ENCODE results near the gene LPIN1.

The LPIN1 gene

GRCh38 chr2:11872247-11872947 is 126.0 kb downstream of the LPIN1 start:
- H2BK12ac ChIP-seq (ENCODE audit: low read length in 2 of 2): no peak overlapping the region
- no peak overlapping the region for H2BK15ac ChIP-seq (ENCODE audit: low read depth, poor library complexity, severe bottlenecking)
- H2AFZ ChIP-seq (ENCODE audit: low read depth, low read length): no peak overlapping the region
- no peaks in the 10 kb centered on the region for H3K79me1 ChIP-seq (replicated peaks; ENCODE audit: low read length, poor library complexity, severe bottlenecking)
- H3K14ac ChIP-seq (ENCODE audit: low read length in 2 of 2): no peak overlapping the region
- H3K4ac ChIP-seq (ENCODE audit: low read depth in 1 of 2, low read length in 2 of 2): no peak overlapping the region
- no peaks in the 10 kb centered on the region for H3K9me3 ChIP-seq (ENCODE audit: control insufficient read depth, low read length)
- peak; percentile 81 for DNase-seq
- H3K27ac ChIP-seq (ENCODE audit: low read length, poor library complexity, severe bottlenecking): no peak overlapping the region
- H3K27me3 ChIP-seq (ENCODE audit: control insufficient read depth in 1 of 2, insufficient read depth in 1 of 2, low read length in 2 of 2): peaks cover 0 to 17% of the 10 kb centered on the region in 2 experiments
- H2BK5ac ChIP-seq (ENCODE audit: low read depth, low read length, poor library complexity, severe bottlenecking): no peak overlapping the region
- no peak overlapping the region for H4K8ac ChIP-seq (ENCODE audit: low read length)
- no peak overlapping the region for H3K4me2 ChIP-seq (ENCODE audit: low read length, poor library complexity, severe bottlenecking)
- WGBS: 55% methylated on average over 5 of the region's 5 CpGs
- H4K91ac ChIP-seq (ENCODE audit: low read length): no peak overlapping the region
- no peak overlapping the region for H3K23ac ChIP-seq (ENCODE audit: low read length in 2 of 2)
- H3K36me3 ChIP-seq (ENCODE audit: control insufficient read depth in 1 of 2, insufficient read depth in 2 of 2, low read depth in 1 of 2, low read length in 2 of 2): no peaks in the 10 kb centered on the region
- H3K18ac ChIP-seq (ENCODE audit: low read depth in 1 of 2, low read length in 2 of 2): no peak overlapping the region
- H3K4me1 ChIP-seq (ENCODE audit: control insufficient read depth, insufficient read depth, low read depth, low read length): peaks cover 3% of the 10 kb centered on the region
- H3K9ac ChIP-seq (ENCODE audit: low read length): no peak overlapping the region
- no peak overlapping the region for H2BK120ac ChIP-seq (ENCODE audit: low read depth, low read length)
- H3K4me3 ChIP-seq (ENCODE audit: insufficient read depth in 1 of 2, low read depth in 1 of 2, low read length in 2 of 2): no peak overlapping the region
- H2AK5ac ChIP-seq (ENCODE audit: low read length, severe bottlenecking): no peak overlapping the region

GRCh38 chr2:11872948-11873269 is 126.5 kb downstream of the LPIN1 start:
- Histone ChIP-seq H3K4me2 (ENCODE audit: low read length, poor library complexity, severe bottlenecking) (no peak overlapping the region), H3K4ac (ENCODE audit: low read depth in 1 of 2, low read length in 2 of 2) (no peak overlapping the region), H4K91ac (ENCODE audit: low read length) (no peak overlapping the region), H2AFZ (ENCODE audit: low read depth, low read length) (no peak overlapping the region), H3K36me3 (ENCODE audit: control insufficient read depth in 1 of 2, insufficient read depth in 2 of 2, low read depth in 1 of 2, low read length in 2 of 2) (no peaks in the 10 kb centered on the region), H2BK5ac (ENCODE audit: low read depth, low read length, poor library complexity, severe bottlenecking) (no peak overlapping the region), H2BK15ac (ENCODE audit: low read depth, poor library complexity, severe bottlenecking) (no peak overlapping the region), H3K4me1 (ENCODE audit: control insufficient read depth, insufficient read depth, low read depth, low read length) (peaks cover 3% of the 10 kb centered on the region), H2AK5ac (ENCODE audit: low read length, severe bottlenecking) (no peak overlapping the region), H3K14ac (ENCODE audit: low read length in 2 of 2) (no peak overlapping the region), H2BK120ac (ENCODE audit: low read depth, low read length) (no peak overlapping the region), H3K27ac (ENCODE audit: low read length, poor library complexity, severe bottlenecking) (no peak overlapping the region), H3K9me3 (ENCODE audit: control insufficient read depth, low read length) (no peaks in the 10 kb centered on the region), H3K18ac (ENCODE audit: low read depth in 1 of 2, low read length in 2 of 2) (no peak overlapping the region), H3K4me3 (ENCODE audit: insufficient read depth in 1 of 2, low read depth in 1 of 2, low read length in 2 of 2) (no peak overlapping the region), H3K23ac (ENCODE audit: low read length in 2 of 2) (no peak overlapping the region), H3K79me1 (replicated peaks; ENCODE audit: low read length, poor library complexity, severe bottlenecking) (no peaks in the 10 kb centered on the region), H4K8ac (ENCODE audit: low read length) (no peak overlapping the region), H3K27me3 (ENCODE audit: control insufficient read depth in 1 of 2, insufficient read depth in 1 of 2, low read length in 2 of 2) (peaks cover 2 to 20% of the 10 kb centered on the region in 2 experiments), H2BK12ac (ENCODE audit: low read length in 2 of 2) (no peak overlapping the region), H3K9ac (ENCODE audit: low read length) (no peak overlapping the region)
- WGBS: 85% methylated on average over 1 of the region's 2 CpGs
- DNase-seq: no peak

GRCh38 chr2:11873356-11874154 is 127.1 kb downstream of the LPIN1 start:
- H3K9me3 ChIP-seq (ENCODE audit: control insufficient read depth, low read length): no peaks in the 10 kb centered on the region
- no peak overlapping the region for H2AK5ac ChIP-seq (ENCODE audit: low read length, severe bottlenecking)
- no peaks in the 10 kb centered on the region for H3K36me3 ChIP-seq (ENCODE audit: control insufficient read depth in 1 of 2, insufficient read depth in 2 of 2, low read depth in 1 of 2, low read length in 2 of 2)
- peak; percentile 35 for DNase-seq
- H4K91ac ChIP-seq (ENCODE audit: low read length): no peak overlapping the region
- H2BK5ac ChIP-seq (ENCODE audit: low read depth, low read length, poor library complexity, severe bottlenecking): no peak overlapping the region
- peaks cover 4 to 27% of the 10 kb centered on the region in 2 experiments for H3K27me3 ChIP-seq (ENCODE audit: control insufficient read depth in 1 of 2, insufficient read depth in 1 of 2, low read length in 2 of 2)
- H2BK15ac ChIP-seq (ENCODE audit: low read depth, poor library complexity, severe bottlenecking): no peak overlapping the region
- H3K9ac ChIP-seq (ENCODE audit: low read length): no peak overlapping the region
- H3K79me1 ChIP-seq (replicated peaks; ENCODE audit: low read length, poor library complexity, severe bottlenecking): no peaks in the 10 kb centered on the region
- no peak overlapping the region for H2AFZ ChIP-seq (ENCODE audit: low read depth, low read length)
- no peak overlapping the region for H3K4ac ChIP-seq (ENCODE audit: low read depth in 1 of 2, low read length in 2 of 2)
- H3K4me2 ChIP-seq (ENCODE audit: low read length, poor library complexity, severe bottlenecking): no peak overlapping the region
- peaks cover 3% of the 10 kb centered on the region for H3K4me1 ChIP-seq (ENCODE audit: control insufficient read depth, insufficient read depth, low read depth, low read length)
- H3K4me3 ChIP-seq (ENCODE audit: insufficient read depth in 1 of 2, low read depth in 1 of 2, low read length in 2 of 2): no peak overlapping the region
- no peak overlapping the region for H3K27ac ChIP-seq (ENCODE audit: low read length, poor library complexity, severe bottlenecking)
- WGBS: 93% methylated on average over 10 of the region's 11 CpGs
- no peak overlapping the region for H2BK120ac ChIP-seq (ENCODE audit: low read depth, low read length)
- no peak overlapping the region for H2BK12ac ChIP-seq (ENCODE audit: low read length in 2 of 2)
- no peak overlapping the region for H4K8ac ChIP-seq (ENCODE audit: low read length)
- no peak overlapping the region for H3K18ac ChIP-seq (ENCODE audit: low read depth in 1 of 2, low read length in 2 of 2)
- H3K23ac ChIP-seq (ENCODE audit: low read length in 2 of 2): no peak overlapping the region
- no peak overlapping the region for H3K14ac ChIP-seq (ENCODE audit: low read length in 2 of 2)

- H2AK5ac ChIP-seq (ENCODE audit: low read length, severe bottlenecking): no peak overlapping the region
- H3K4me2 ChIP-seq (ENCODE audit: low read length, poor library complexity, severe bottlenecking): no peak overlapping the region
- DNase-seq: no peak
- peaks cover 4 to 27% of the 10 kb centered on the region in 2 experiments for H3K27me3 ChIP-seq (ENCODE audit: control insufficient read depth in 1 of 2, insufficient read depth in 1 of 2, low read length in 2 of 2)
- H2BK15ac ChIP-seq (ENCODE audit: low read depth, poor library complexity, severe bottlenecking): no peak overlapping the region
- no peak overlapping the region for H3K27ac ChIP-seq (ENCODE audit: low read length, poor library complexity, severe bottlenecking)
- H3K9ac ChIP-seq (ENCODE audit: low read length): no peak overlapping the region
- no peak overlapping the region for H3K18ac ChIP-seq (ENCODE audit: low read depth in 1 of 2, low read length in 2 of 2)
- H3K23ac ChIP-seq (ENCODE audit: low read length in 2 of 2): no peak overlapping the region
- H3K4ac ChIP-seq (ENCODE audit: low read depth in 1 of 2, low read length in 2 of 2): no peak overlapping the region
- H2AFZ ChIP-seq (ENCODE audit: low read depth, low read length): no peak overlapping the region
- H2BK120ac ChIP-seq (ENCODE audit: low read depth, low read length): no peak overlapping the region
- no peaks in the 10 kb centered on the region for H3K36me3 ChIP-seq (ENCODE audit: control insufficient read depth in 1 of 2, insufficient read depth in 2 of 2, low read depth in 1 of 2, low read length in 2 of 2)
- no peak overlapping the region for H2BK12ac ChIP-seq (ENCODE audit: low read length in 2 of 2)
- H3K79me1 ChIP-seq (replicated peaks; ENCODE audit: low read length, poor library complexity, severe bottlenecking): no peaks in the 10 kb centered on the region
- peaks cover 3% of the 10 kb centered on the region for H3K4me1 ChIP-seq (ENCODE audit: control insufficient read depth, insufficient read depth, low read depth, low read length)
- H3K14ac ChIP-seq (ENCODE audit: low read length in 2 of 2): no peak overlapping the region
- no peak overlapping the region for H4K91ac ChIP-seq (ENCODE audit: low read length)
- 94% methylated on average over 3 of the region's 15 CpGs for whole genome bisulfite sequencing
- H2BK5ac ChIP-seq (ENCODE audit: low read depth, low read length, poor library complexity, severe bottlenecking): no peak overlapping the region
- no peak overlapping the region for H3K4me3 ChIP-seq (ENCODE audit: insufficient read depth in 1 of 2, low read depth in 1 of 2, low read length in 2 of 2)
- H4K8ac ChIP-seq (ENCODE audit: low read length): no peak overlapping the region
- H3K9me3 ChIP-seq (ENCODE audit: control insufficient read depth, low read length): no peaks in the 10 kb centered on the region
These were observed 128.4 kb downstream of the LPIN1 start for GRCh38 chr2:11874861-11875260.

Measured in mesenchymal stem cell (in vitro differentiated cells and primary cell).